GM20000 (cell line): ENCODE measurements around the gene RPS6KA2.

Source experiments
- DNase-seq: peaks from one replicate; pipeline ENCODE4 v3.0.0; 2012; ENCODE audit warnings: low spot score
- CTCF ChIP-seq: IDR thresholded peaks from 2 replicates; pipeline ENCODE4 v1.5.1; 2012; ENCODE audit warnings: mild to moderate bottlenecking, control low read depth; ENCODE audit errors: extremely low read depth, missing control alignments

The RPS6KA2 gene

GRCh38 chr6:166487148-166487547, 139.9 kb downstream of the RPS6KA2 start:
- DNase-seq = no peak
- no peak for TF ChIP-seq CTCF

GRCh38 chr6:166486536-166486880, 140.5 kb downstream of the RPS6KA2 start:
- no peak for TF ChIP-seq CTCF
- no peak for DNase-seq

GRCh38 chr6:166485651-166486535, 141.2 kb downstream of the RPS6KA2 start:
- peak; percentile 8 for DNase-seq
- no peak for TF ChIP-seq CTCF

GRCh38 chr6:166484863-166485262, 142.2 kb downstream of the RPS6KA2 start:
- no peak for DNase-seq
- no peak for TF ChIP-seq CTCF

GRCh38 chr6:166483573-166484250, 143.3 kb downstream of the RPS6KA2 start:
- no peak for TF ChIP-seq CTCF
- DNase-seq = no peak

- no peak for DNase-seq
- no peak for TF ChIP-seq CTCF
Measured at GRCh38 chr6:166483026-166483425, 144.0 kb downstream of the RPS6KA2 start.
